ENCODE measurements around the gene AP1B1. TPM values are rescaled to one million over a fixed set of nuclear protein-coding genes. Genes with fewer than 3 reads are reported as not detected.

AP1B1 gene
- polyA plus RNA-seq, 1 donor (not counting 4 experiments of a cell fraction or from before 2014, with no cell fraction given): 55.3 TPM

DNA sequence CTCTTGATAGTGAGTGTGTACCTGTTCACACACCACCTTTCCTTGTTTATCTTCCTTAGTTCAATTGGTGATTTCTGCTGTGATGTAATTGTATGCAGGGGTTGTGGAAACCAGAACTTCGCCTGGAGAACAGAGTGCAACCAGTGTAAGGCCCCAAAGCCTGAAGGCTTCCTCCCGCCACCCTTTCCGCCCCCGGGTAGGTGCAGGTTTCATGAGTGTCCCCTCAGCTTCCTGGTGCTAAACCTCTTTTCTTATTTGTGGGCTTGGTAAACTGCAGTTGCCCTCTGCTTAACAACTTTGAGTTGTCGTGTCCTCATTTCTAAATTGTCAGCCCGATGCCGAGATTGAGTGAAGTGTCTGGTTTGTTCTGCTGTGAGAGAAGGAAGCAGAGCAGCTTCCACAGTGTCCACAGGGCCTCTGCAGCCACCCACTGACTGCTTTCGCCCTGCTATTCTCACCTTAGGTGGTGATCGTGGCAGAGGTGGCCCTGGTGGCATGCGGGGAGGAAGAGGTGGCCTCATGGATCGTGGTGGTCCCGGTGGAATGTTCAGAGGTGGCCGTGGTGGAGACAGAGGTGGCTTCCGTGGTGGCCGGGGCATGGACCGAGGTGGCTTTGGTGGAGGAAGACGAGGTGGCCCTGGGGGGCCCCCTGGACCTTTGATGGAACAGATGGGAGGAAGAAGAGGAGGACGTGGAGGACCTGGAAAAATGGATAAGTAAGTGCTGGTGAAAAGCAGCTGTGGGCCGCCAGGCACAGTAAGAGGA lies 89.1 kb downstream of the AP1B1 start:
- no peak overlapping the region for H3K4me3 ChIP-seq (ENCODE audit: control insufficient read depth in 2 of 3, extremely low read depth in 1 of 3, insufficient read depth in 2 of 3, low read depth in 1 of 3, low read length in 3 of 3)
- H3K9me3 ChIP-seq (ENCODE audit: control insufficient read depth, low read depth, low read length): no peaks in the 10 kb centered on the region
- no peaks in the 10 kb centered on the region for H3K4me1 ChIP-seq (ENCODE audit: control insufficient read depth, extremely low read depth, insufficient read depth, low read length)
- peaks cover 17% of the 10 kb centered on the region for H4K20me1 ChIP-seq (ENCODE audit: control insufficient read depth, extremely low read depth, insufficient read depth, low read length)
- peaks cover 39 to 55% of the 10 kb centered on the region in 2 experiments for H3K36me3 ChIP-seq (ENCODE audit: control insufficient read depth in 2 of 2, extremely low read depth in 1 of 2, insufficient read depth in 2 of 2, low read length in 2 of 2)
- FAIRE-seq: no peak
- no peak overlapping the region for H3K27ac ChIP-seq (ENCODE audit: control insufficient read depth, insufficient read depth, low read length)
- no peaks in the 10 kb centered on the region for H3K79me2 ChIP-seq (ENCODE audit: control insufficient read depth, insufficient read depth, low read length)
- dilution Hi-C loops (cut with MboI; ENCODE audit: extremely low pct_ligation_motif_present, low sequenced_read_pairs): no loop called here
- no peak overlapping the region for H3K9ac ChIP-seq (ENCODE audit: control insufficient read depth, extremely low read depth, insufficient read depth, low read length)
- H2AFZ ChIP-seq (ENCODE audit: control insufficient read depth, low read length): no peak overlapping the region
- no peak for DNase-seq (ENCODE audit: low read depth, low spot score)
- H3K4me2 ChIP-seq (ENCODE audit: control insufficient read depth, extremely low read depth, insufficient read depth, low read depth, low read length): no peak overlapping the region
- TF ChIP-seq, protein P1, sequence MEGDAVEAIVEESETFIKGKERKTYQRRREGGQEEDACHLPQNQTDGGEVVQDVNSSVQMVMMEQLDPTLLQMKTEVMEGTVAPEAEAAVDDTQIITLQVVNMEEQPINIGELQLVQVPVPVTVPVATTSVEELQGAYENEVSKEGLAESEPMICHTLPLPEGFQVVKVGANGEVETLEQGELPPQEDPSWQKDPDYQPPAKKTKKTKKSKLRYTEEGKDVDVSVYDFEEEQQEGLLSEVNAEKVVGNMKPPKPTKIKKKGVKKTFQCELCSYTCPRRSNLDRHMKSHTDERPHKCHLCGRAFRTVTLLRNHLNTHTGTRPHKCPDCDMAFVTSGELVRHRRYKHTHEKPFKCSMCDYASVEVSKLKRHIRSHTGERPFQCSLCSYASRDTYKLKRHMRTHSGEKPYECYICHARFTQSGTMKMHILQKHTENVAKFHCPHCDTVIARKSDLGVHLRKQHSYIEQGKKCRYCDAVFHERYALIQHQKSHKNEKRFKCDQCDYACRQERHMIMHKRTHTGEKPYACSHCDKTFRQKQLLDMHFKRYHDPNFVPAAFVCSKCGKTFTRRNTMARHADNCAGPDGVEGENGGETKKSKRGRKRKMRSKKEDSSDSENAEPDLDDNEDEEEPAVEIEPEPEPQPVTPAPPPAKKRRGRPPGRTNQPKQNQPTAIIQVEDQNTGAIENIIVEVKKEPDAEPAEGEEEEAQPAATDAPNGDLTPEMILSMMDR (optimal IDR thresholded peaks at IDR 0.05 in 1 of 3, IDR thresholded peaks at IDR 0.05 in 1 of 3, conservative IDR thresholded peaks at IDR 0.05 in 1 of 3; ENCODE audit: extremely low read depth in 1 of 3, insufficient read depth in 2 of 3, low read length in 3 of 3): no peak
- TF ChIP-seq EZH2 (IDR thresholded peaks at IDR 0.05; ENCODE audit: low read length): no peak
- H3K27me3 ChIP-seq (ENCODE audit: control insufficient read depth, extremely low read depth, insufficient read depth, low read length): no peaks in the 10 kb centered on the region
- H3K9me1 ChIP-seq (ENCODE audit: control insufficient read depth, extremely low read depth, insufficient read depth, low read length): peaks cover 2% of the 10 kb centered on the region

DNA sequence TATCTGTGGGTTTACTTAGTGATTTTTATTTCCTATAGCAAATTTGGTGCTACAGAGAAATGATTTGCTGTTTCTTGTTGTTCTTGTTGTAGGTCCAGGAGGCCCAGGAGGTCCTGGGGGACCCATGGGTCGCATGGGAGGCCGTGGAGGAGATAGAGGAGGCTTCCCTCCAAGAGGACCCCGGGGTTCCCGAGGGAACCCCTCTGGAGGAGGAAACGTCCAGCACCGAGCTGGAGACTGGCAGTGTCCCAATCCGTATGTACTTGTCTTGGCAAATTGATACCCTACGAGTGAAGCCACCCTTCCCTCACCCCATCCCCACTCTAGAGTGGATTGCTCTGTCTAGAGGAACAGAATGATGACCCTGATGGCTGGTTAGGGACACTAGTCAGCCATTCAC lies 89.7 kb downstream of the AP1B1 start:
- Histone ChIP-seq H3K36me3 (ENCODE audit: control insufficient read depth in 2 of 2, extremely low read depth in 1 of 2, insufficient read depth in 2 of 2, low read length in 2 of 2) (peaks cover 41 to 59% of the 10 kb centered on the region in 2 experiments), H3K4me3 (ENCODE audit: control insufficient read depth in 2 of 3, extremely low read depth in 1 of 3, insufficient read depth in 2 of 3, low read depth in 1 of 3, low read length in 3 of 3) (no peak overlapping the region), H3K9me3 (ENCODE audit: control insufficient read depth, low read depth, low read length) (no peaks in the 10 kb centered on the region), H3K9ac (ENCODE audit: control insufficient read depth, extremely low read depth, insufficient read depth, low read length) (no peak overlapping the region), H3K79me2 (ENCODE audit: control insufficient read depth, insufficient read depth, low read length) (no peaks in the 10 kb centered on the region), H4K20me1 (ENCODE audit: control insufficient read depth, extremely low read depth, insufficient read depth, low read length) (peaks cover 17% of the 10 kb centered on the region), H3K27me3 (ENCODE audit: control insufficient read depth, extremely low read depth, insufficient read depth, low read length) (no peaks in the 10 kb centered on the region), H3K9me1 (ENCODE audit: control insufficient read depth, extremely low read depth, insufficient read depth, low read length) (peaks cover 2% of the 10 kb centered on the region), H3K27ac (ENCODE audit: control insufficient read depth, insufficient read depth, low read length) (no peak overlapping the region), H2AFZ (ENCODE audit: control insufficient read depth, low read length) (no peak overlapping the region), H3K4me2 (ENCODE audit: control insufficient read depth, extremely low read depth, insufficient read depth, low read depth, low read length) (no peak overlapping the region), H3K4me1 (ENCODE audit: control insufficient read depth, extremely low read depth, insufficient read depth, low read length) (no peaks in the 10 kb centered on the region)
- DNase-seq (ENCODE audit: low read depth, low spot score): no peak
- no peak for FAIRE-seq
- TF ChIP-seq, protein P1 (optimal IDR thresholded peaks at IDR 0.05 in 1 of 3, IDR thresholded peaks at IDR 0.05 in 1 of 3, conservative IDR thresholded peaks at IDR 0.05 in 1 of 3; ENCODE audit: extremely low read depth in 1 of 3, insufficient read depth in 2 of 3, low read length in 3 of 3): no peak
- TF ChIP-seq EZH2 (IDR thresholded peaks at IDR 0.05; ENCODE audit: low read length): no peak
- dilution Hi-C loops (cut with MboI; ENCODE audit: extremely low pct_ligation_motif_present, low sequenced_read_pairs): no loop called here

All from keratinocyte (primary cell).